C4-2B (cell line): ENCODE data around the gene NPRL2.
"Not testable (repeated sequence)": the region's sequence is repeated elsewhere in the genome, so short reads cannot be mapped to it uniquely, and the experiment has no call there.

Experiments used
- H3K27ac ChIP-seq: fragments of 450-650 bp; 2 replicates; pipeline ENCODE4 v1.5.1; 2017
- CTCF ChIP-seq: fragments of 450-650 bp; conservative IDR thresholded peaks from 2 replicates; pipeline ENCODE4 v1.5.1; 2017; ENCODE audit warnings: mild to moderate bottlenecking
- ZFX ChIP-seq: fragments of 450-650 bp; IDR thresholded peaks from 2 replicates; pipeline ENCODE4 v1.6.1; 2017

NPRL2 gene

GRCh38 chr3:50314816-50315215 lies 35.8 kb downstream of the NPRL2 start:
- TF ChIP-seq CTCF, result no peak
- TF ChIP-seq ZFX, result no peak
- no peak overlapping the region for H3K27ac ChIP-seq

- no peak for TF ChIP-seq CTCF
- TF ChIP-seq ZFX, result no peak
- peak overlapping the region; percentile 1; the same call in 1 of the 2 replicates for H3K27ac ChIP-seq
Observed at GRCh38 chr3:50314342-50314741, 36.2 kb downstream of the NPRL2 start.

GRCh38 chr3:50312041-50312440 lies 38.5 kb downstream of the NPRL2 start:
- not testable (repeated sequence) for H3K27ac ChIP-seq

- no peak for TF ChIP-seq CTCF
- no peak for TF ChIP-seq ZFX
- no peak overlapping the region for H3K27ac ChIP-seq
Observed at GRCh38 chr3:50304601-50305000, 46.0 kb downstream of the NPRL2 start.

GRCh38 chr3:50303013-50303815 lies 47.4 kb downstream of the NPRL2 start, which contains the start of gene HYAL1:
TSS of gene HYAL1 (minus strand) at chr3:50303574. CDS start at chr3:50302956, 618 bp downstream.
- TF ChIP-seq CTCF (no peak), ZFX (no peak)
- peak within 1 kb of the TSS; percentile 17 for H3K27ac ChIP-seq

GRCh38 chr3:50302095-50303012 lies 48.2 kb downstream of the NPRL2 start:
- peak overlapping the region; percentile 17; the same call in 1 of the 2 replicates for H3K27ac ChIP-seq

More at GRCh38 chr3:50302095-50303012, 48.2 kb downstream of the NPRL2 start:
- TF ChIP-seq ZFX (no peak), CTCF (no peak)
